Measurements from ENCODE around the gene PRICKLE1. TPM values are rescaled to one million over a fixed set of nuclear protein-coding genes. Genes with fewer than 3 reads are reported as not detected.

The PRICKLE1 gene
- total RNA-seq, 2 experiments from 2014 or later: 0.19 TPM; not detected in 1

DNA sequence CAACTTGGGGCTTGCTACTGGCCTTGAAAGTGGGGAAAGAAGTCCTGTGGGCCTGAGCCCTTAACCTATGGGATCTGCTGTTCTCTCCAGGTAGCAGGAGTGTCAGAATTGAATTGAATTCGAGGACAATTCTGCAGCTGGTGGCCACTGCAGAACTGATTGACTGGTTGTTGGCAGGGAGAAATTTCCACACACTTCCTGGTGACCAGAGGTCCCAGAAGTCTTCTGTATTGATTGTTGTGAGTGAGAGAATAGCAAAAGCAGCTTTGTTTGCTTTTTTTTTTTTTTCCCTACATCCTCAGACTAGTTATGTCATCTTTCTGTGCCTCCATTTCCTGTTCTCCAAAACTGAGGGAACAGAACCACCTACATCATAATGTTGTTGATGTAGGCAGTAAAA, 64.1 kb downstream of the PRICKLE1 start:
- Histone ChIP-seq H2AFZ (ENCODE audit: low read length) (no peak overlapping the region), H3K36me3 (ENCODE audit: insufficient read depth, low read length) (no peaks in the 10 kb centered on the region), H3K9me2 (ENCODE audit: insufficient read depth, low read length) (no peaks in the 10 kb centered on the region), H3K27ac (ENCODE audit: low read depth, low read length, poor library complexity, severe bottlenecking) (no peak overlapping the region), H4K20me1 (ENCODE audit: insufficient read depth, low read length) (no peaks in the 10 kb centered on the region), H3K4me3 (ENCODE audit: low read depth, low read length, poor library complexity, severe bottlenecking) (no peak overlapping the region), H3K79me2 (ENCODE audit: insufficient read depth, low read depth, low read length) (no peaks in the 10 kb centered on the region), H3K4me1 (ENCODE audit: insufficient read depth, low read length, poor library complexity, severe bottlenecking) (no peaks in the 10 kb centered on the region), H3K4me2 (ENCODE audit: low read length) (no peak overlapping the region), H3K9me3 (ENCODE audit: low read length) (no peaks in the 10 kb centered on the region)
- intact Hi-C loops (cut with micrococcal nuclease; ENCODE audit: unreplicated experiment): no loop called here
- CTCF ChIA-PET (ENCODE audit: unreplicated experiment): no interaction called here
- BruUV-seq (replicated peaks): no TSS peak
- POLR2A ChIA-PET: interaction anchor here (1.1 to 1.2 kb wide), 2 partner anchors 13 to 17 kb away, joined by 3 to 4 read pairs; no protein-coding TSS in a partner anchor
- no peak for DNase-seq (ENCODE audit: low spot score)
- no peak for TF ChIP-seq EZH2phosphoT487 (IDR thresholded peaks at IDR 0.05; ENCODE audit: borderline replicate concordance, low read depth, low read length)
- TF ChIP-seq, protein P1, sequence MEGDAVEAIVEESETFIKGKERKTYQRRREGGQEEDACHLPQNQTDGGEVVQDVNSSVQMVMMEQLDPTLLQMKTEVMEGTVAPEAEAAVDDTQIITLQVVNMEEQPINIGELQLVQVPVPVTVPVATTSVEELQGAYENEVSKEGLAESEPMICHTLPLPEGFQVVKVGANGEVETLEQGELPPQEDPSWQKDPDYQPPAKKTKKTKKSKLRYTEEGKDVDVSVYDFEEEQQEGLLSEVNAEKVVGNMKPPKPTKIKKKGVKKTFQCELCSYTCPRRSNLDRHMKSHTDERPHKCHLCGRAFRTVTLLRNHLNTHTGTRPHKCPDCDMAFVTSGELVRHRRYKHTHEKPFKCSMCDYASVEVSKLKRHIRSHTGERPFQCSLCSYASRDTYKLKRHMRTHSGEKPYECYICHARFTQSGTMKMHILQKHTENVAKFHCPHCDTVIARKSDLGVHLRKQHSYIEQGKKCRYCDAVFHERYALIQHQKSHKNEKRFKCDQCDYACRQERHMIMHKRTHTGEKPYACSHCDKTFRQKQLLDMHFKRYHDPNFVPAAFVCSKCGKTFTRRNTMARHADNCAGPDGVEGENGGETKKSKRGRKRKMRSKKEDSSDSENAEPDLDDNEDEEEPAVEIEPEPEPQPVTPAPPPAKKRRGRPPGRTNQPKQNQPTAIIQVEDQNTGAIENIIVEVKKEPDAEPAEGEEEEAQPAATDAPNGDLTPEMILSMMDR (conservative IDR thresholded peaks at IDR 0.05; ENCODE audit: low read length): no peak

- TF ChIP-seq, protein P1 (conservative IDR thresholded peaks at IDR 0.05; ENCODE audit: low read length): no peak
- TF ChIP-seq EZH2phosphoT487 (IDR thresholded peaks at IDR 0.05; ENCODE audit: borderline replicate concordance, low read depth, low read length): no peak
- intact Hi-C loops (cut with micrococcal nuclease; ENCODE audit: unreplicated experiment): no loop called here
- CTCF ChIA-PET (ENCODE audit: unreplicated experiment): no interaction called here
These were observed 64.8 kb downstream of the PRICKLE1 start for GRCh38 chr12:42524716-42525115.

DNA sequence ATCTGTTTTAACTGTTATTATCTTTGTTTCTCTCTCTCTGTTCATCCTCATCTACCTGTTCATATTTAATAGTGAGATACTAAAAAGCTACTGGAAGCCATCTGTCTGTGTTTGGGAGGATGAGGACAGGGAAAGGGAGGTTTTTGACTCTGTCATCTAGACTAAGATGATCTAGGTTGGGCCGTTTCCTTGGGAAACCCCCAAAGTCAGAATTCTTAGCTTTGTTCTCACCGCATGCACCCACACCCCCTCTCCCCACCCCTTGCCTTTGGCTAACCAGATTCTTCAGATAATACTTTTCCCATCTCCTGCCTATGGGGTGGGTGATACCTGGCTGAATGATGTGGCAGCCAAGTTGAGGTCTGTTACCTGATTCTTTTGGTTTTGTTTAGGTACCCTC, 73.0 kb downstream of the PRICKLE1 start:
- POLR2A ChIA-PET: no interaction called here
- intact Hi-C loops (cut with micrococcal nuclease; ENCODE audit: unreplicated experiment): no loop called here
- BruUV-seq (replicated peaks): no TSS peak
- no peaks in the 10 kb centered on the region for H3K9me2 ChIP-seq (ENCODE audit: insufficient read depth, low read length)
- no peaks in the 10 kb centered on the region for H3K9me3 ChIP-seq (ENCODE audit: low read length)
- H3K79me2 ChIP-seq (ENCODE audit: insufficient read depth, low read depth, low read length): no peaks in the 10 kb centered on the region
- CTCF ChIA-PET (ENCODE audit: unreplicated experiment): no interaction called here
- H4K20me1 ChIP-seq (ENCODE audit: insufficient read depth, low read length): no peaks in the 10 kb centered on the region
- H3K4me3 ChIP-seq (ENCODE audit: low read depth, low read length, poor library complexity, severe bottlenecking): no peak overlapping the region
- H3K36me3 ChIP-seq (ENCODE audit: insufficient read depth, low read length): no peaks in the 10 kb centered on the region
- no peaks in the 10 kb centered on the region for H3K4me1 ChIP-seq (ENCODE audit: insufficient read depth, low read length, poor library complexity, severe bottlenecking)
- no peak overlapping the region for H2AFZ ChIP-seq (ENCODE audit: low read length)
- no peak overlapping the region for H3K27ac ChIP-seq (ENCODE audit: low read depth, low read length, poor library complexity, severe bottlenecking)
- TF ChIP-seq, protein P1 (conservative IDR thresholded peaks at IDR 0.05; ENCODE audit: low read length): no peak
- TF ChIP-seq EZH2phosphoT487 (IDR thresholded peaks at IDR 0.05; ENCODE audit: borderline replicate concordance, low read depth, low read length): no peak
- H3K4me2 ChIP-seq (ENCODE audit: low read length): no peak overlapping the region
- no peak for DNase-seq (ENCODE audit: low spot score)

More at GRCh38 chr12:42524716-42525115, 64.8 kb downstream of the PRICKLE1 start:
- Histone ChIP-seq H3K4me1 (ENCODE audit: insufficient read depth, low read length, poor library complexity, severe bottlenecking) (no peaks in the 10 kb centered on the region), H3K27ac (ENCODE audit: low read depth, low read length, poor library complexity, severe bottlenecking) (no peak overlapping the region), H2AFZ (ENCODE audit: low read length) (no peak overlapping the region), H3K9me2 (ENCODE audit: insufficient read depth, low read length) (no peaks in the 10 kb centered on the region), H3K36me3 (ENCODE audit: insufficient read depth, low read length) (no peaks in the 10 kb centered on the region), H3K4me3 (ENCODE audit: low read depth, low read length, poor library complexity, severe bottlenecking) (no peak overlapping the region), H4K20me1 (ENCODE audit: insufficient read depth, low read length) (no peaks in the 10 kb centered on the region), H3K4me2 (ENCODE audit: low read length) (no peak overlapping the region), H3K9me3 (ENCODE audit: low read length) (no peaks in the 10 kb centered on the region), H3K79me2 (ENCODE audit: insufficient read depth, low read depth, low read length) (no peaks in the 10 kb centered on the region)
- no peak for DNase-seq (ENCODE audit: low spot score)
- POLR2A ChIA-PET: interaction anchor here (0.5 to 1.2 kb wide), 2 partner anchors 18 to 82 kb away, joined by 3 to 4 read pairs; no protein-coding TSS in a partner anchor
- BruUV-seq (replicated peaks): no TSS peak
